ENCODE data around the gene CDADC1.

DNA sequence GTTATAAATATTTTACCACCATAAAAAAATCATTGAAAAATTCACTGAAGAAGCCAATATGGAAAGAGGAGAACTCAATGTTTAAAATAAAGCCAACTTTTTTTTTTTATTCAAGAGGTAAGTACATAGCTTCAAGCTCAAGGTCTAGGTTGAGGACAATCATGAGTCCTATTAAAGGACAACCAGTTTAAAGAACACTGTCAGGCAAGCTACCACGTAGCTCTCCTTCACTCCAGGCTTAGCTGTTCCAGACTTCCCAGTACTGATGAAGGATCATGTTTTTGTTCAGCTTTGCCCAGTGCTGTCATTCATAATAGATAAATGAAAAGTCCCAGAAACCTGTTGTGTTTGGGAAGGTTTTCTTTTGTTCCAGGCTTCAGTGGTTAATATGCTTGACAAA is 37.6 kb upstream of the CDADC1 start:
- TF ChIP-seq, protein P1, sequence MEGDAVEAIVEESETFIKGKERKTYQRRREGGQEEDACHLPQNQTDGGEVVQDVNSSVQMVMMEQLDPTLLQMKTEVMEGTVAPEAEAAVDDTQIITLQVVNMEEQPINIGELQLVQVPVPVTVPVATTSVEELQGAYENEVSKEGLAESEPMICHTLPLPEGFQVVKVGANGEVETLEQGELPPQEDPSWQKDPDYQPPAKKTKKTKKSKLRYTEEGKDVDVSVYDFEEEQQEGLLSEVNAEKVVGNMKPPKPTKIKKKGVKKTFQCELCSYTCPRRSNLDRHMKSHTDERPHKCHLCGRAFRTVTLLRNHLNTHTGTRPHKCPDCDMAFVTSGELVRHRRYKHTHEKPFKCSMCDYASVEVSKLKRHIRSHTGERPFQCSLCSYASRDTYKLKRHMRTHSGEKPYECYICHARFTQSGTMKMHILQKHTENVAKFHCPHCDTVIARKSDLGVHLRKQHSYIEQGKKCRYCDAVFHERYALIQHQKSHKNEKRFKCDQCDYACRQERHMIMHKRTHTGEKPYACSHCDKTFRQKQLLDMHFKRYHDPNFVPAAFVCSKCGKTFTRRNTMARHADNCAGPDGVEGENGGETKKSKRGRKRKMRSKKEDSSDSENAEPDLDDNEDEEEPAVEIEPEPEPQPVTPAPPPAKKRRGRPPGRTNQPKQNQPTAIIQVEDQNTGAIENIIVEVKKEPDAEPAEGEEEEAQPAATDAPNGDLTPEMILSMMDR (IDR thresholded peaks at IDR 0.05) = no peak
- TF ChIP-seq POLR2A (IDR thresholded peaks at IDR 0.05) (no peak), POLR2AphosphoS5 (IDR thresholded peaks at IDR 0.05) (no peak)
